WI38 (cell line): ENCODE results near the gene SPSB1.

ENCODE experiments used
- H3K4me3 ChIP-seq: 2 replicates; pipeline ENCODE4 v1.5.1; 2011; ENCODE audit warnings: low read depth, mild to moderate bottlenecking, control low read depth, low read length
- CTCF ChIP-seq: IDR thresholded peaks from 2 replicates; pipeline ENCODE4 v1.5.1; 2012; ENCODE audit warnings: low read depth, mild to moderate bottlenecking, control low read depth, low read length

Gene SPSB1

GRCh38 chr1:9345471-9345870, 52.8 kb downstream of the SPSB1 start:
- no peak for TF ChIP-seq CTCF

GRCh38 chr1:9345922-9346321, 53.2 kb downstream of the SPSB1 start:
- TF ChIP-seq CTCF: no peak
- H3K4me3 ChIP-seq: no peak overlapping the region

More at GRCh38 chr1:9345471-9345870, 52.8 kb downstream of the SPSB1 start:
- H3K4me3 ChIP-seq: no peak overlapping the region

DNA sequence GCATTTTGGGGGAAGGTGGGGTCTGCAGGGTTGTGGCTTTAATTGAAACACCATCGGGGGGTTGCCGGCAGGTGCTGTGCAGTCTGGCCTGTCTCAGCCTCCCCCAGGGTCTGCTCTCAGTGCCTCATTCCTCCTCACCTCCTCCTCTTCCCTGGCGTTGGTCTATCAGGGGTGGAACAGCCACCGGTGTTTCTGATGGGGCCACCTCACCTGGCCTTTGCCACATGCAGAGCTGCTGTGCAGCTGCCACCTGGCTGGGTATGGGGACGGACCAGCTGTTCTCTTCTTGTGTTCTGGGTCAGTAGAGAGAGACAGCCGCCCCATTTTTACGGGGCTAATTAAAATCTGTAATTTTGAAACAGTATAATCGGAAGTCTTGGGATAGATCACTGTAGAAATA, 53.9 kb downstream of the SPSB1 start:
- TF ChIP-seq CTCF: no peak
- no peak overlapping the region for H3K4me3 ChIP-seq

DNA sequence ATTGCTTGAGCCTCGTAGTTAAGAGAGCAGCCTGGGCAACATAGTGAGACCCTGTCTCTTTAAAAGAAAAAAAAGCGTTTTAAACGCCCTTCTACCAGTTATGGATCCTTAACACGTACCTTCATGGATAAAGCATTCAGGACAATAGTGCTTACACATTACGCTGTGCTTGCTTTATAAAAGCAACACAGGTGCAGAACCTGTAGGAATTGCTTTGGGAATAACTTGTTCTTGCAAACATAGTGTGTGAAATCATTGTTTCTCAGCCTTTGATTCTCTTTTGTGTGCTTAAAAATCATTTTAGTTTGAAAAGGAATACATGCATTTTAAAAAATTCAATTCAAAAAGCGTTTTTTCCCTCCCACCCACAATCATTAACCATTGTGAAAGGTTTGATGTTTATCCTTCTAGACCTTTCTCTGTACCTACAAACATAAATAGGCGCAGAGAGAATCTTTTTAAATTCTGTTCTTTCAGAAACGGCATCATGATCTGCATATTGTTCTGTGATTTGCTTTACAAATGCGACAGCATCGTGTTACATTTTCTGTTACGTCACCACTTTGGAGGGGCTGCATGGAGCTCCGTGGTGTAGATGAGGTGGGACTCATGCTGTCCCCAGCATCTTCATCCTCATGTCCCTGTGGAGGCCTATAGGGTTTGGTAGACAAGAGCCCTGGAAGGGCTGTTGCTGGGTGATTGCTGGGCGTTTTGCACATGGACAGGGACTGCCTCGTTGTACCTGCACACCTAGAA, 54.6 kb downstream of the SPSB1 start:
- no peak overlapping the region for H3K4me3 ChIP-seq
- no peak for TF ChIP-seq CTCF

GRCh38 chr1:9349331-9349851, 56.7 kb downstream of the SPSB1 start:
- TF ChIP-seq CTCF: no peak
- no peak overlapping the region for H3K4me3 ChIP-seq

- H3K4me3 ChIP-seq: no peak overlapping the region
- no peak for TF ChIP-seq CTCF
These were observed 57.6 kb downstream of the SPSB1 start for GRCh38 chr1:9350013-9350908.

- H3K4me3 ChIP-seq: no peak overlapping the region
- TF ChIP-seq CTCF: no peak
These were observed 58.3 kb downstream of the SPSB1 start for GRCh38 chr1:9350960-9351359.
